Kidney tubule cell (primary cell): Measurements from ENCODE around the gene ZBTB17.

Source experiments
- DNase-seq: peaks from one replicate; pipeline ENCODE4 v3.0.0-alpha.2; 2018; ENCODE audit warnings: low spot score

The ZBTB17 gene

GRCh38 chr1:15946571-15947381, 29.1 kb downstream of the ZBTB17 start:
- no peak for DNase-seq

DNA sequence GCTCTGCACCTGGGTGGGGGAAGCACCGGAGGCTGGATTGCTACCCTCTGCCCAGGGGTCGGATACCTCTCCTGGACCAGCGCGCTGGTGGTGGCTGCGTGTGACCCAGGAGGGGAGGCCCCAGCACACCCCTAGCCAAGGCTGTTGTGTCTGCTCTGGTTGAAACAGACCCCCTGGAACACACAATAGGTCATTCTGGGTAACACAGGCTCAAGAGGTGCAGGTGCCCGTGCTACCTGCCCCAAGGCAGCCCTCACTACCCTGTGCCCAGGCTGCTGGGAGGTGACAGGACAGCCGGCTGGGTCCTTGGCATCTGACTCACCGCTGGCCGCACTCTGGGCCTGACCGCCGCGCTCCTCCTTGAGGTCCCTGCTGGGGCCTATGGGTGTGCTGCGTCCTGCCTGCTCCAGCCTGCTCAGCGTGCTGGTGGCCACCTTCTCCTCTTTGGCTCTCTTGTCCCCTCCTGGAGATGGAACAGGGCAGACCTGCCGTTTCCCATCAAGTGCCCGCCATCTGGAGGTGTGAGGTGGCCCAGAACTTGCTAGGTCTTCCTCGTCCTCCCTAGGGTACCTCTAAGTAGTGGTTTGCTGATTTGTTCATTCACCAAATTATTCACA, 30.0 kb downstream of the ZBTB17 start:
- DNase-seq: no peak

- no peak for DNase-seq
Observed at GRCh38 chr1:15945011-15945831, 30.7 kb downstream of the ZBTB17 start.

DNA sequence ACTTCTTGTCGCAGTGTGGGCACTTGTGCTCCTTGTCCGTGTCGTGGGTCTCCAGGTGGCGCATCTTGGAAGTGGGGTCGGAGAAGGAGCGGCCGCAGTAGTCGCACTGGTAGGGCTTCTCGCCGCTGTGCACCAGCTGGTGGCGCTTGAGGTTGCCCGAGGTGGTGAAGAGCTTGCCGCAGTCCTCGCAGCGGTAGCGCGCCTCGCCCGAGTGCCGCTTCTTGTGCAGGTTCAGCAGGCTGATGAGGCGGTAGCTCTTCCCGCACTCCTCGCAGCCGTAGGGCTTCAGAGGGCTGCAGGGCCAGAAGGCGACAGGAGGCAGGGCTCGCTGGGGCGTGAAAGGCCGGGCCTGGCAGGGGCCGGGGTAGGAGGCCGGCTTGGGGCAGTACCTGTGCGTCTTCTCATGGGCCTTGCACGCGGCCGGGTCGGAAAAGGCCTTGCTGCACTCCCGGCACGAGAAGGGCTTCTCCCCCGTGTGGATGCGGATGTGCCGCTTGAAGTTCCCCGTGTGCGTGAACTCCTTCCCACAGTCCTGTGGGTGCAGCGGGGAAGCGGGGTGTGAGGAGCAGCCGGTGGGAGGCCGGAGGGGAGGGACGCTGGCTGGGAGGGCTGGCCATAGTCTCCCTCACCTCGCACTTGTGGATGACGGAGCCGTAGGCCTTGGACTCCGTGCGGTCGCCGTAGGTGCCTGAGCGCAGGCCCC, 31.4 kb downstream of the ZBTB17 start:
- DNase-seq: no peak

DNA sequence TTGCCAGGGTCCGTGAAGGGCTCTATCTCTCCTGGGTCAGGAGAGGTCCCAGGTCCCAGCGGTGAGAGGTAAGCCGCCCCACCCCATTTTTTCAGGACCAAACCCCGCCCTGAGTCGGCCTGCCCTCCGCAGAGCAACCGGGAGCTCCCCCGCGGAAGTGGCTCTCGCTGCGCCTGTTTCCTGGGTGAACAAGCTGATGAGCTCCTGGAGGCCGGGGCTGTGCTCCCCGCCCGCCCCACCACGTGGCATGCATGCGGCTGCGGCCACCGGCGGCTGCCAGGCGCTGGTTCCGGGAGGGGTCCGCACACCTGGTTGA, 32.0 kb downstream of the ZBTB17 start:
- DNase-seq: no peak

DNA sequence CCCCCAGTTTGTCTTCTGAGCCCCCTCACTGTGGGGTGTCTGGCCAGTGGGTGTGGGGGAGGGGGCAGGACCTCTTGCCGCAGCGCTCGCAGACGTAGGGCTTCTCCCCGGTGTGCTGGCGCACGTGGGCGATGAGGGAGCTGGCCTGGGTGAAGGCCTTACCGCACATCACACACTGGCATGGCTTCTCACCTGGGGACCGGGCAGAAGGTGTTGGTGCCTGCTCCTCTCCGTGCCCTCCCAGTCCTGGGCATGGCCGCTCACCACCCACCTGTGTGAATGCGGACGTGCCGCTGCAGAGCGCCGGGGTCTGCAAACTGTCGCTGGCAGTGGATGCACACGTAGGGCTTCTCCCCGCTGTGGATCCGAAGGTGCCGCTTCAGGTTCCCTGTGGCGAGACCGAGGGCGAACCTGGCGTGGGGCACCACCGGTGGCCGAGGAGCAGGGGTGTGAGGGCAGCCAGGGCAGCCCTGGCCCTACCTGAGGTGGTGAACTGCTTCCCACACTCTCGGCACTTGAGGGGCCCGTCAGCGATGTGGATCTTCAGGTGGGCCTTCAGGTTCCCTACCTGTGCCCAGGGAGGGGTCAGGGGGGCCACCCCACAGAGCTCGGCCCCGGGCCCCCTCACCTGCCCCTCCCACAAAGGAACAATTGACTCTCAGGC, 32.4 kb downstream of the ZBTB17 start:
- DNase-seq: no peak

DNA sequence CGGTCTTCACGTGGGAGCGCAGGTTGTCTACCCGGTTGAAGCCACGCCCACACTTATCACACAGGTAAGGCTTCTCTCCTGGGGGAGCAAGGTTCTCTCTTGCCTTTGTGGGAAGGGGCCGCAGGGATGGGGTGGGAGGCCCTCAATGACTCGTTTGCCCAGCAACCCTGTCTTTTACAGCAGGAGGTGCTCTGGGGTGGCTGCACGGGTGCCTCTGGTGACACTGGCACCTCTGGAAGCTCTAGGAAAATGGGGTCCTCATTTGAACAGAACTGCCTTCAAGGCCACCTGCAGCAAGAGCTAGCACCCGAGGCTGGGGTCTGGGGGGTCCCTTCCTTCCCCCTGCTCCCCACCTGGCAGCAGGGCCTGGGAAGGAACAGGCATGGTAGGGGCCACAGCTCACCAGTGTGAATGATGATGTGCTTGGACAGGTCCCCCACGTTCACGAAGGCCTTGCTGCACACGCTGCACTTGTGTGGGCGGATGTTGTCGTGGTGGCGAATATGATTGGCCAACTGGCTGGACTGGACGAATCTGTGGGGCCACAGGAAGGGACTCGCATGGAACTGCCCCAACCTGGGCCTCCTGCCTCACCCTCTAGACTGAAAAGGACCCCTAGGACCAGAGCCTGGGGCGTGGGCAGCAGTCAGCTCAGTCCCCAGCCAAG, 33.1 kb downstream of the ZBTB17 start:
- DNase-seq: no peak

- no peak for DNase-seq
Observed at GRCh38 chr1:15941899-15942660, 33.8 kb downstream of the ZBTB17 start.

DNA sequence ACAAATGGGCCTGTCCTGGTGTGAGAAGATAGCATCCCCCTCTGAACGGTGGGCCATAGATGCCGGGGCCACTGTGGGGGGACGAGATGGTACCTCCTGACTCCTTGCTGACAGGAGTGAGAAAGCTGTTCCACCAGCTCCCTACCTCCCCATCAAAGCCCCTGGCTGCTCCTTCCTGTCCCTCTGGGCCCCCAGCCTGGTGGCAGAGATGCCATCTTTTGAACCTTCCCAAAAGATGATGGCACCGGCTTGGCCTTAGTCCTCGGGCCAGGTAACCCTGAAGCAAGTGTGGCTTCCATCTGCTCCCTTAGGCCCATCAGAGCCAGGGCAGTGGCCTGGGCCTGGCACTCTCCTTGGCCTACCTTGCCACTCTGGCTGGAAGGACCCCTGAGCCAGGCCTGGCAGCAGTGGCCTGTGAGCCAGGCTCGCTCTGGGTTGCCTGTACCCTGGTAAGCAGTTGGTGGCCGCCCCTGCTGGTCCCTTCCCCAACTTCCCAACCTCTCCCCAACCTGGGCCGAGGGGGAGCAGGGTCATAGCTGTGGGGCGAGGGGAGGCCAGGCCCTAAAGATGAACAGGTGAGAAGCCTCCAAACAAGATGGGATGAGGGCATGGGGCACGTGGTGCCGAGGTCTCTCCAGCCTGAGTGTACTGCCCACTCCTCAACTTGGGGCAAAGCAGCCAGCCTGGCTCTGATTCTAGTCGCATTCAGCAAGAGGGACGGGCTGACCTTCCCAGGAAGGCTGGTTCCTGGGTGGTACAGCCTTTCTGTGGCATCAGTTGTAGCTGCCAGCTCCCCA, 34.7 kb downstream of the ZBTB17 start:
- DNase-seq: no peak

DNA sequence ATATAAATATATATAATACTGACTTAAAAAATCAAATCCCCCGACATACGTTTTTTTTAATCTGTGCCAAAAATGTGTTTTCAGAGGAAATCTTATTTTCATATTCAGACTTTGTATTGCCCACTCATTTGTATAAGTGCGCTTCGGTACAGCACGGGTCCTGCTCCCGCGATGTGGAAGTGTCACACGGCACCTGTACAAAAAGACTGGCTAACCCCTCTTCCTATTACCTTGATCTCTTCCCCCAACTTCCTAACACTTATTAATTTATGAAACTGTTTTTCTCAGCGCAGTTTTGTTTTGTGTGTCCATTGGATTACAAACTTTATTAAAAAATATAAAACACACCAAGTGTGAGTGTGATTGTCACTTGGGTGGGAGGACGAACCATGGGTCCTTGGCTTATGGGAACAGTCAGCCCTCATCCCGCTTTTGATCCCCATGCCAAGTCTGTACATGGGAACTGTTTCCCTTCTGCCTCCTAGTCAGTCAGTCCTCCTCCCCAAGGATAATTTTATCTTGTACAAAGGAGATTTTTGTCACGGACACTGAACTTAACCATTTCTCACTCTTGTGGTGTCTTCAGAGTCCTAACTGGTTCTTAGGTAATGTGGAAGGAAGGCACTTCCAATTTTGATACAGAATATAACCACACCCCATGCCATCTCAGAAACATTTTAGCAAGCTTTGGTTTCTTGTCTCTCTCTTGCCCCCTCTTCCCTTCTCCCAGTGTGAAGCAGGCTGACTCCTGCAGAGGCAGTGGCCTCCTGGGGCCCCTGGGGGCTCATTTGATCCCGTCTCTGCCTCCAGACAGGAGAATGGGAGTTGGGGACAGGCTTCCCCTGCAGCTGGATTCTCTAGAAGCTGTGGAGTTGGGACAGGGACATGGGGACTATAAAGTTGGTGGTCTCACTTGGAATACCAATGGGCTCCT, 35.5 kb downstream of the ZBTB17 start:
- no peak for DNase-seq

DNA sequence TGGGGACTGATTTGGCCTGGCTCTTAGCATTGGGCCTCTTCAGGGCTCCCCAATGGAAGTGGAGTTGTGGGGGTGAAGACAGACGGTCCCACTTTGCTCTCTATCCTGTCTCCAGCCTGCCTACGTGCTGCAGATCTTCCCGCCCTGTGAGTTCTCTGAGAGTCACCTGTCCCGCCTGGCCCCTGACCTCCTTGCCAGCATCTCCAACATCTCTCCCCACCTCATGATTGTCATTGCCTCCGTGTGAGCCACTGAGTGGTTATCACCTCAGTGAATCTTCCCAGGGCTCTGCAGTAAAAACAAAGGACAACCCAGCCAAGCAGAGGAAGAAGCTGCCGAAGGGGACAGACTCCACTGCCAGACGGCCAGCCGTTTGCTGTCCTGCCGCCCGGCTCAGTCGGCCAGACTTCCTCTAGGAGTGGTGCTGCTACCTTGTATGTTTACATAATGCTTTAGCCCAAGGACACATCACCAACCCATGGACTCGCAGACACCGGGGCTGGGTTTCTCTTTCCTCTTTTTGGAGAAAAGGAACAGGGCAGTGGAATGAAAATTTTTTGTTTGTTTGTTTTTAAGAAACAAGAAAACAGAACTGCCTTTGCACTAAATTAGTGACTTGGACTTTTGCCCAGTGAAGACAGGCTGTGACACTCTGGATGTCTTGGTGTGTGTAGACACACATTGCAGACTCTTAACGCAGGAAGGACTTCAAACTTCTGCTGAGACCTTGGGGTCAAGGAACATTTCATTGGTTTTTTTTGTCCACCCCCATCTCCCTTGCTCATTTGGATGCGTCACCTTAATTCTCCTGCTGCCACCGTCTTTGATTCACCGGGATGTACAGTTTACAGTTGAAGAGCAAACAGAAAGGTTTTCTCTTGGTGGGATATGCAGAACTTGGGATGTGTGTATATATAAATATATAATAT, 36.5 kb downstream of the ZBTB17 start:
- DNase-seq: peak; percentile 56

DNA sequence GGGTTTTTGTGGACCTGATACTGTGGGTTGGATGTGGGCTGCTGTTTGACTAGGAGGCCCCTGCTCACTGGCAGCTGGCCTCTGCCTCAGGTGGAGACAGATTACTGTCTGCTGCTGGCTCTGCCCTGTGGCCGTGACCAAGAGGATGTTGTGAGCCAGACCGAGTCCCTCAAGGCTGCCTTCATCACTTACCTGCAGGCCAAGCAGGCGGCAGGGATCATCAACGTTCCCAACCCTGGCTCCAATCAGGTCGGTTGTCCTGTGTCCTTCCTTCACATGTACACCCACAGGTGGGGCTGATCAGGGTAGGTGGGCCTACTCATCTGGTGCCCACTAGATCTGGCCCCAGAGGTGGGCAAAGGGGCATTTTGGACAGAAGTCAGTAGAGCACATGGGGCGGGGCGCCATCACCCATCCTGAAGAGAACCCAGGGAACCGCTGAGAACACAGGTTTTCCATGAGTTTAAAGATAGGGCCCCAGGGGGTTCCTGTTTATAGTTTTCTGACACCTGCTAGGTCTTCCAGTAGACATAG, 37.2 kb downstream of the ZBTB17 start:
- DNase-seq: no peak

- peak; percentile 41 for DNase-seq
Observed at GRCh38 chr1:15937706-15938168, 38.2 kb downstream of the ZBTB17 start.

GRCh38 chr1:15937146-15937545, 38.8 kb downstream of the ZBTB17 start:
- DNase-seq: no peak

- no peak for DNase-seq
Observed at GRCh38 chr1:15936025-15936424, 39.9 kb downstream of the ZBTB17 start.

DNA sequence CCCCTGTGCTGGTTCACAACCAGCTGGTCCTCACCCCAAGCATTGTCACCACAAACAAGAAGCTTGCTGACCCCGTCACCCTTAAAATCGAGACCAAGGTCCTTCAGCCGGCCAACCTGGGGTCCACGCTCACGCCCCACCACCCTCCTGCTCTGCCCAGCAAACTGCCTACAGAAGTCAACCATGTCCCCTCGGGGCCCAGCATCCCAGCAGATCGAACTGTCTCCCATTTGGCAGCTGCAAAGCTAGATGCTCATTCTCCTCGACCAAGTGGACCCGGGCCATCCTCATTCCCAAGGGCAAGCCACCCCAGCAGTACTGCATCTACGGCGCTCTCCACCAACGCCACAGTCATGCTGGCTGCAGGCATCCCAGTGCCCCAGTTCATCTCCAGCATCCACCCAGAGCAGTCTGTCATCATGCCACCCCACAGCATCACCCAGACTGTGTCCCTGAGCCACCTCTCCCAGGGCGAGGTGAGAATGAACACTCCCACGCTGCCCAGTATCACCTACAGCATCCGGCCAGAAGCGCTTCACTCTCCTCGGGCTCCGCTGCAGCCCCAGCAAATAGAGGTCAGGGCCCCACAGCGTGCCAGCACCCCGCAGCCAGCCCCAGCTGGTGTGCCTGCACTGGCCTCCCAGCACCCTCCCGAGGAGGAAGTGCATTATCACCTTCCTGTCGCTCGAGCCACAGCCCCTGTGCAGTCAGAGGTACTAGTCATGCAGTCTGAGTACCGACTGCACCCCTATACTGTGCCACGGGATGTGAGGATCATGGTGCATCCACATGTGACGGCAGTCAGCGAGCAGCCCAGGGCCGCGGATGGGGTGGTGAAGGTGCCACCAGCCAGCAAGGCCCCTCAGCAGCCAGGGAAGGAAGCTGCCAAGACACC, 40.6 kb downstream of the ZBTB17 start:
- DNase-seq: no peak
